BJ (cell line): ENCODE data around the gene HAND2. TPM values are rescaled to one million over a fixed set of nuclear protein-coding genes. Genes with fewer than 3 reads are reported as not detected.

Experiments used
- CTCF ChIA-PET: fragments of 350-600 bp; formaldehyde crosslinking; extraction: SDS; loops from one replicate; lab custom pipeline; 2021; ENCODE audit warnings: antibody characterized with exemption, inconsistent platforms; lab: Yijun Ruan, JAX
- POLR2A ChIA-PET: fragments of 300-600 bp; sonication (Branson Sonifier 250); formaldehyde crosslinking; extraction: SDS; loops from one replicate; lab custom pipeline; 2021; ENCODE audit warnings: antibody characterized with exemption; lab: Charles Lee
- DNase-seq: peaks from one replicate; pipeline ENCODE4 v3.0.0-alpha.2; 2011; ENCODE audit warnings: low read depth
- H3K27me3 ChIP-seq: 2 replicates; pipeline ENCODE4 v1.6.0; 2011; ENCODE audit warnings: low read length; ENCODE audit not compliant: control insufficient read depth, insufficient read depth
- H3K36me3 ChIP-seq: 2 replicates; pipeline ENCODE4 v1.5.1; 2011; ENCODE audit warnings: low read length; ENCODE audit not compliant: control insufficient read depth, insufficient read depth
- H3K4me3 ChIP-seq: 2 replicates; pipeline ENCODE4 v1.5.1; 2011; ENCODE audit warnings: low read depth, mild to moderate bottlenecking, control low read depth, low read length
- polyA plus RNA-seq: library from polyadenylated mRNA; depleted of rRNA; stranded (reverse); fragments of >200 nt; gene quantifications from 2 replicates; pipeline ENCODE4 v1.2.3, GENCODE V29; 2011; rRNA removed
- TF ChIP-seq, protein P1 (sequence below): IDR thresholded peaks from 2 replicates; pipeline ENCODE4 v1.5.1; 2011; ENCODE audit warnings: low read depth, mild to moderate bottlenecking, control low read depth, inconsistent platforms, low read length, moderate library complexity; ENCODE audit not compliant: insufficient read depth

The HAND2 gene
- polyA plus RNA-seq, 1 experiment, result 3.6 TPM

DNA sequence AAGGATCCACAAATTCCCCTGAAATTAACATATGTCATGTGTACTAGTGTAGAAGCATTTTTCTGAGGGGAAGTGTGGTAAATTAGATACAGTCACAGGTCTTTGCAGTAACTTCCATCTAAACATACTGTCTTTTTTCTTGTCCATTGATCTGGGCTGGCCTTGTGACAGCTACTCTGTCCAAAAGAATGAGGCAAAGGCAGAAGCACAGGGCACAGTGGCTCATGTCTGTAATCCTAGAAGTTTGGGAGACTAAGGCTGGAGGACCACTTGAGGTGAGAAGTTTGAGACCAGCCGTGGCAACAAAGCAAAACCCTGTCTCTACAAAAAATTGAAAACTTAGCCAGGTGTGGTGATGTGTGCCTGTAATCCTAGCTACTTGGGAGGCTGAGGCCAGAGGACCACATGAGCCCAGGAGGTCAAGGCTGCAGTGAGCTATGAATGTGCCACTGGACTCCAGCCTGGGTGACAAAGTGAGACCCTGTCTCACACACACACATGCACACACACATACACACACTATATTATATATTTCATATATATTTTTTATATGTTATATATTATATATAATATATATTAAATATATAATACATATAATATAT is 47.6 kb downstream of the HAND2 start:
- DNase-seq, result no peak
- ChIA-PET CTCF (no interaction called here), POLR2A (no interaction called here)
- TF ChIP-seq, protein P1, sequence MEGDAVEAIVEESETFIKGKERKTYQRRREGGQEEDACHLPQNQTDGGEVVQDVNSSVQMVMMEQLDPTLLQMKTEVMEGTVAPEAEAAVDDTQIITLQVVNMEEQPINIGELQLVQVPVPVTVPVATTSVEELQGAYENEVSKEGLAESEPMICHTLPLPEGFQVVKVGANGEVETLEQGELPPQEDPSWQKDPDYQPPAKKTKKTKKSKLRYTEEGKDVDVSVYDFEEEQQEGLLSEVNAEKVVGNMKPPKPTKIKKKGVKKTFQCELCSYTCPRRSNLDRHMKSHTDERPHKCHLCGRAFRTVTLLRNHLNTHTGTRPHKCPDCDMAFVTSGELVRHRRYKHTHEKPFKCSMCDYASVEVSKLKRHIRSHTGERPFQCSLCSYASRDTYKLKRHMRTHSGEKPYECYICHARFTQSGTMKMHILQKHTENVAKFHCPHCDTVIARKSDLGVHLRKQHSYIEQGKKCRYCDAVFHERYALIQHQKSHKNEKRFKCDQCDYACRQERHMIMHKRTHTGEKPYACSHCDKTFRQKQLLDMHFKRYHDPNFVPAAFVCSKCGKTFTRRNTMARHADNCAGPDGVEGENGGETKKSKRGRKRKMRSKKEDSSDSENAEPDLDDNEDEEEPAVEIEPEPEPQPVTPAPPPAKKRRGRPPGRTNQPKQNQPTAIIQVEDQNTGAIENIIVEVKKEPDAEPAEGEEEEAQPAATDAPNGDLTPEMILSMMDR, result no peak
- Histone ChIP-seq H3K27me3 (0 out of 2 replicates have a peak, but pooled peaks cover 3% of the 10 kb centered on the region), H3K36me3 (no peaks in the 10 kb centered on the region), H3K4me3 (no peak overlapping the region)

DNA sequence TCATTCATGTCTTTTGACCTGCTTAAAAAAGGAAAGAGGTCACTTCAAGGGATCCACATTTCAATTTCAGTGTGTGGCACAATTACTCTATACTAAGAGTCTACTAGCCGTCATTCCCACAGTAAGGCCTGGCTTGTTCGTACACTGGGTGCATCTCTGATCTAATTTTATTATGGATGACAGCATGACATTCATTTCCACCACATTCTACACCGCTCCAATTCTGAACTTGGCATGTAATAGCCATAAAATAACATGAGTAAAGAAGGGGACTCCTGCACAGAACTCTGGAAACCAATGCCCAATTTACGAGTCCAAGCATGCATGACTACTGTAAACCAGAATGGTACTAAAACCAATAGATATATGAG is 51.1 kb downstream of the HAND2 start:
- ChIA-PET POLR2A (no interaction called here), CTCF (interaction anchor here (1.9 kb wide), 1 partner anchor 10 kb away, joined by 7 read pairs; no protein-coding TSS in a partner anchor)
- Histone ChIP-seq H3K36me3 (no peaks in the 10 kb centered on the region), H3K4me3 (no peak overlapping the region), H3K27me3 (no peaks in the 10 kb centered on the region)
- no peak for DNase-seq
- TF ChIP-seq, protein P1, result no peak

DNA sequence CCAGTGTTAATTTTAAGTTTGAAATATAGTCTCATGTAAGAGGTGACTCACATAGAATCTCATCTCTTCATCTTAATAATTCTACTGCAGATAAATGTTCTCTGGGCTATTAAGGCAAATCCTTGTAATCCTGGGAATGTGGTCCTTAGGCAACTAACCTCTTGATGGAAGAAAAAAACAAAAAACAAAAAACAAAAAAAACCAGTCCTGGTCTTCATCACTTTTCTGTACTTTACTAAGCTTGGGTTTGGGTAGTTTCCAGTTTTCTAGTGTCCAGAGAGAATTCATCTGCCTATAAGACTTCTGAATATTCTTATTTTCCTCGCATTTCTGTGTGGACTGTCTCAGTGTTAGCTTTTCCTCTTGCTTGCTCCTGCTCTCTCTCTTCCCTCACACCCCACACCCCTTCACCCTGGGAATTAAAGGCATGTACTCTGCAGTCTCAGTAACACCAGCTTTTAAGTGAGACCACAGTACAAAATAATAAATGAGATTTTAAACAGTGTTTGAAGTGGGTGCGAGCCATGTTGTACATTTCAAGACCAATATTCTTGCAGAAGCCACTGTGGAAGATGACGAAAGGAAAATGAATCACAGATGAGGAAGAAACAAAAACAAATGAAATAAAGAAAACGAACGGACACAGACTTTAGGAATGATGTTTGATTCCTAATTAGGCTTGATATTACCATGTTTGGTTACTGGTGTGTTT is 51.7 kb downstream of the HAND2 start:
- TF ChIP-seq, protein P1, result no peak
- H3K4me3 ChIP-seq, result no peak overlapping the region
- ChIA-PET POLR2A (no interaction called here), CTCF (interaction anchor here (1.1 to 1.9 kb wide), 2 partner anchors 10 to 33 kb away, joined by 3 to 7 read pairs; no protein-coding TSS in a partner anchor)
- H3K36me3 ChIP-seq, result no peaks in the 10 kb centered on the region
- no peaks in the 10 kb centered on the region for H3K27me3 ChIP-seq
- no peak for DNase-seq

DNA sequence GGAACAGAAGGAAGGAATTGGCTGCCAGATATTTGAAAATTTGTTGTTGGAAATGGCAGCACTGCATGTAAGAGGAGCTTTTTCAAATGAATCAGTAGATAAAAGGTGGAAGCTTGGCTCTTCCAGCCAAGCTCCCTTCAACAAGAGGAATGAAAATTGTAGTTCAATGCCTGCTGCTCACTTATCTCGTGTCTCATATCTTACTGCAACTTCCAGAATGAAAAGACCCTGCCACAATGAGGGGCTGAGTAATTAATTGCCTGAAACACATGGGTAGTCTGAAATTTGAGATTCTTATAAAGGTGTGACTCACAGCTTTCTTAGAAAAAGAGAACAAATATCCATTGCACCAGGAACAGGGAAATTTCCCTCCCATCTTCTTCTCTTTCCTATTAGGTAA is 53.0 kb downstream of the HAND2 start:
- TF ChIP-seq, protein P1, result no peak
- Histone ChIP-seq H3K36me3 (no peaks in the 10 kb centered on the region), H3K27me3 (no peaks in the 10 kb centered on the region), H3K4me3 (no peak overlapping the region)
- ChIA-PET POLR2A (no interaction called here), CTCF (interaction anchor here (1.3 kb wide), 1 partner anchor 57 kb away, joined by 4 read pairs; no protein-coding TSS in a partner anchor)
- no peak for DNase-seq

Other genes with a start within 250 kb of the HAND2 start
- gene HMGB2, start 195.9 kb downstream of the HAND2 start, polyA plus RNA-seq, result 32.7 and 68.5 TPM in 2 replicates
- 3.7 and 8.9 TPM in 2 replicates for gene SAP30, start 159.3 kb downstream of the HAND2 start, polyA plus RNA-seq
- gene SCRG1, start 131.1 kb downstream of the HAND2 start, polyA plus RNA-seq, result 0.47 and 0.56 TPM in 2 replicates